HEK293T (cell line): ENCODE data around the gene ZNRD2.
A peak's percentile ranks its signal among the peaks of the same experiment; 100 is the strongest.

ENCODE experiments used
- ARNT ChIP-seq: fragments of 450-650 bp; IDR thresholded peaks from 2 replicates; pipeline ENCODE4 v1.6.1; 2017; ENCODE audit warnings: mild to moderate bottlenecking
- BHLHE40 ChIP-seq: fragments of 450-650 bp; IDR thresholded peaks from 2 replicates; pipeline ENCODE4 v1.6.1; 2016; ENCODE audit warnings: mild to moderate bottlenecking, moderate library complexity, borderline replicate concordance
- ELF4 ChIP-seq: fragments of 450-650 bp; IDR thresholded peaks from 2 replicates; pipeline ENCODE4 v1.6.1; 2017; ENCODE audit warnings: antibody characterized with exemption
- FOXA1 ChIP-seq: fragments of 450-650 bp; IDR thresholded peaks from 2 replicates; pipeline ENCODE4 v1.6.1; 2016; ENCODE audit warnings: mild to moderate bottlenecking
- FOXK2 ChIP-seq: fragments of 450-650 bp; IDR thresholded peaks from 2 replicates; pipeline ENCODE4 v1.6.1; 2016; ENCODE audit warnings: mild to moderate bottlenecking
- HDGF ChIP-seq: fragments of 450-650 bp; IDR thresholded peaks from 2 replicates; pipeline ENCODE4 v1.6.1; 2017; ENCODE audit warnings: antibody characterized with exemption, borderline replicate concordance
- L3MBTL2 ChIP-seq: fragments of 450-650 bp; conservative IDR thresholded peaks from 2 replicates; pipeline ENCODE4 v1.6.1; 2016; ENCODE audit warnings: mild to moderate bottlenecking
- LEF1 ChIP-seq: fragments of 450-650 bp; IDR thresholded peaks from 2 replicates; pipeline ENCODE4 v1.6.1; 2017; ENCODE audit warnings: mild to moderate bottlenecking, borderline replicate concordance
- NFRKB ChIP-seq: fragments of 450-650 bp; IDR thresholded peaks from 2 replicates; pipeline ENCODE4 v1.6.1; 2016; ENCODE audit warnings: mild to moderate bottlenecking, moderate library complexity
- PKNOX1 ChIP-seq: fragments of 450-650 bp; IDR thresholded peaks from 2 replicates; pipeline ENCODE4 v1.6.1; 2016
- SP1 ChIP-seq: fragments of 450-650 bp; IDR thresholded peaks from 2 replicates; pipeline ENCODE4 v1.6.1; 2017
- SUZ12 ChIP-seq: fragments of 450-650 bp; IDR thresholded peaks from 2 replicates; pipeline ENCODE4 v1.6.1; 2016; ENCODE audit warnings: mild to moderate bottlenecking
- TARDBP ChIP-seq: fragments of 450-650 bp; IDR thresholded peaks from 2 replicates; pipeline ENCODE4 v1.6.1; 2016
- ZNF384 ChIP-seq: fragments of 450-650 bp; IDR thresholded peaks from 2 replicates; pipeline ENCODE4 v1.6.1; 2016

- no peak for TF ChIP-seq ZNF384
- no peak for TF ChIP-seq FOXA1
- TF ChIP-seq HDGF: no peak
- no peak for TF ChIP-seq LEF1
- no peak for TF ChIP-seq SP1
- TF ChIP-seq ELF4: peak; percentile 85
- no peak for TF ChIP-seq TARDBP
- TF ChIP-seq L3MBTL2: no peak
- peak; percentile 100 for TF ChIP-seq PKNOX1
- no peak for TF ChIP-seq ARNT
- TF ChIP-seq BHLHE40: no peak
- no peak for TF ChIP-seq FOXK2
- TF ChIP-seq SUZ12: no peak
- no peak for TF ChIP-seq NFRKB
Observed at GRCh38 chr11:65615229-65615949, 45.1 kb downstream of the ZNRD2 start, which contains the start of gene PCNX3.
